HG03558 (cell line): ENCODE results near the gene UNC93B1.

Source experiments
- ATAC-seq: cut with Tn5 transposase; IDR thresholded peaks from one replicate; pipeline ENCODE4 v1.9.1; 2021; ENCODE audit warnings: moderate number of reproducible peaks; ENCODE audit not compliant: unreplicated experiment; ENCODE audit errors: extremely low read depth

The UNC93B1 gene

DNA sequence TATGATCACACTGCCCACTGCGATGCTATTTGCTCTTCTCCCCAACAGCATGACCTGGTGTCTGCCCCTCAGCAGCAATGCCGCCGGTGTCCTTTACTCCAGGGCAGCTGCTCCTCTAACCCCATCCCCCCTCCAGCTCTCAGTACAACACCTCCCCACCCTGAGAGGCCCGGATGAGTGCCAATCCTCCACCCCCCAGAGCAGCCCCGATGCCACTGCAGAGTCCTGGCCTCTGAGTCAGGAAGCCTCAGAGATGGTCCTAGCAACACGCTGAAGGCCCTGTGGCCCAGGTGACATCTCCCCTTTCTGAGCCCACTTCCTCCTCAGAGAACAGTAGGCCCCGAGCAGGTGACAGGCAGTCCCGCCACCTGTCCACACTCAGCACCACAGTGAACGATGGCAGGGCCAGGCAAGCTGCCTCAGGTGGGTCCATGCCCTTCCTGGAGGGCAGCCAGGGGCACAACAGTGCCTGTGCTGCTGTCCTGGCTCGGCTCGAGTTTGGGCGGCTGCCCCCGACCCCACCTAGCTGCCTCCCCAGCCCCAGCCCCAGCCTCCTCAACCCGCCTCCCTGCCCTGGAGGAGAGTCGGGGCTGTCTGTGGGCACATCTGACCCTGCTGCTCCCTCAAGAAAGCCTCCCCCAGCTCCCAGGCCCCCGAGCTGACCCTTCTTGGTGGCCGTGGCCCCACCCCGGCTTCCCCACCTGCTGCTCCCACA lies 22.7 kb upstream of the UNC93B1 start:
- no peak for ATAC-seq

DNA sequence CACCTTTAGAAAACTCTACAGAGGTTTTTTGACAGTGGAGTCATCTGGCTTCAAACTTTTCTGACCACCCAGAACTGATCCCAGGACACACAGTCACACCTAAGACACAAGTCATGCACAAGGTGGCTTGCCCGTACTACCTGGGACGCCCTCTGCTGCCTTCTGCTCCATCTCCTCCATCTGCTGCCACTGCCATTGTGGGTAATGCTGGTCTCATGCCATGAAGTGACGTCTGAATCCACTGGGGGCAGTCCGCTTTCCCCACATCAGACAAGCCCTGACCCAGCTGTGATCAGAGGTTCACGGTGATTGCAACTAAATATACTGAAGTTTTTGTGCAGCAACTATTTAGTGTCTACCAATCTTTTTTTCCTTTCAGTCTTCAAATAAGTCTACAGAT lies 21.1 kb upstream of the UNC93B1 start:
- ATAC-seq: no peak

DNA sequence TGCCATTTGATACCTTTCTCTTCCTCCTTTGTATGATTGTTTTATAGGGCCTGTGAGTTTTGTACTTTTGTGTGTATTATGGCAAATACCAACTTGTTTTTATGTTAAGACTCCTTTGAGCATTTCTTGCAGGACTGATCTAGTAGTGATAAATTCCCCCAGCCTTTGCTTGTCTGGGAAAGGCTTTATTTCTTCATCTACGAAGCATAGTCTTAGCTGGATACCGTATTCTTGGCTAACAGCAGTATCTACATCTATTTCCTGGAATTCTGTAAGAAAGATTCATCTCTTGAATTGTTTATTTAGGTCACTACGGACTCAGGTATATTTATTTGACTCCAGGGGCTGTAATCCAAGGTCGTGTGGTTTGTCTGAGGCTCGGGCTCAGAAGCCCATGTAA lies 20.6 kb upstream of the UNC93B1 start:
- no peak for ATAC-seq

DNA sequence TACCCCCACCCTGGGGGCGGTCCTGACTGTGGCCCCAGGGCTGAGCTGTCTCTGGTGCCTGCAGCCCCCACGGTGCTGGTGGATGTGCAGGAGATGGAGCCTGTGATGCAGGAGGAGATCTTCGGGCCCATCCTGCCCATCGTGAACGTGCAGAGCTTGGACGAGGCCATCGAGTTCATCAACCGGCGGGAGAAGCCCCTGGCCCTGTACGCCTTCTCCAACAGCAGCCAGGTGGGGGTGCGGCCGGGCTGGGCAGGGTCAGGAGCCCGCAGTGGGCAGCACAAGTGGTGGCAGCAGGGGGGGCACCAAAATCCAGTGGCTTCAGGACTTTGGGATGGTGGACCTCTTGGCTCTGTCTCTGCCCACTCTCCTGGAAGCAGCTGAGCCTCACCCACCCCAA lies 18.6 kb upstream of the UNC93B1 start:
- no peak for ATAC-seq

DNA sequence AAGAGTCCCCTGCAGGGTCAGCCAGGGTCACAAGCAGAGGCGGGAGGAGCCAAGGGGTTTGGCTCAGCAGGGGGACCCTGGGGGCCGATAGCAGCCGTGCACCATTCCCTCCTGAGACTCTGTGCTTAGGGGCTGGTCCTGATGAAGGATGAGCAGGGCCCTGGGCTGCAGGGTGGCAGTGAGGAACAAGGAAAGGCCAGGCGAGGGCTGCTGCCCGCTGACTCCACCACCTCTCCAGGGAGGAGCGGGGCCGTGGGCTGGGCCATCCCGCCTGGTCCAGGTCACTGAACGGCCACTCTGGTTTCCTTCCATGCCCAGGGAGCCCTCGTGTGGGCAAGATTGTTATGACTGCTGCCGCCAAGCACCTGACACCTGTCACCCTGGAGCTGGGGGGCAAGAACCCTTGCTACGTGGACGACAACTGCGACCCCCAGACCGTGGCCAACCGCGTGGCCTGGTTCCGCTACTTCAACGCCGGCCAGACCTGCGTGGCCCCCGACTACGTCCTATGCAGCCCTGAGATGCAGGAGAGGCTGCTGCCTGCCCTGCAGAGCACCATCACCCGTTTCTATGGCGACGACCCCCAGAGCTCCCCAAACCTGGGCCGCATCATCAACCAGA lies 17.4 kb upstream of the UNC93B1 start:
- no peak for ATAC-seq

DNA sequence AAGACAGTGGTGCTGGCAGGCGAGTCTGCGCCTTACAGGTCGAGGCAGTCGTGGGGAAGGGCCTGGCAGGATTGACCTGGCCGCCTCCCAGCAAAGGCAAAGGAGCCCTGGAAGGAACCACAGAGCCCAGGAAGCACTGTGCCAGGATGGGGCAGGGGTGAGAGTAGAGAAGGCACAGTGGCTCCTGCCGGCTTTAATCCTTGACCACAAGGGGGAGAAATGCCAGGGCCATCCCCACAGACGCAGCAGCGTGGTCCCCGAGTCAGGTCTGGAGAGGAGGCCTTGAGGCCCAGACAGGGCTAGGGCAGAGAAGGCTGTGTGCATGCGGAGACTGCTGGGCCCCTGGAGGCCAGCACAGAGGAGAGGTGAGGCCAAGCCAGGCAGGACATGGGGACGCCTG lies 16.7 kb upstream of the UNC93B1 start:
- no peak for ATAC-seq

DNA sequence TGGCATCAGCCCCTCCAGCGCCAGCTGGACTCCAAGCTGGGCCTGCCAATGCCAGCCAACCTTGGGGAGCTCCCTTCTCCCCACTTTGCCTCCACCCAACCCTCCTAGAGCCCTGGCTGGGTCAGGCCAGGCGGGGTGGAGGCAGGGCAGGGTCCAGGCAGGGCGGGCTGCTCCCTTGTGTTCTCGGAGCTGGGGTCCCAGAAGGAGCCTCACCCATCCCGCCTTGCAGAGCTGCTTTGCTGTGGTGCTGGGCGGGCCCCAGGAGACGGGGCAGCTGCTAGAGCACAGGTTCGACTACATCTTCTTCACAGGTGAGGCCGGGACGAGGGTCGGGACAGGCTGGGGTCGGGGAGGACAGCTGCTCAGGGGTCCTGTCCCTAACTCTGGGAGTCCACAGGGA lies 15.6 kb upstream of the UNC93B1 start:
- ATAC-seq: no peak

DNA sequence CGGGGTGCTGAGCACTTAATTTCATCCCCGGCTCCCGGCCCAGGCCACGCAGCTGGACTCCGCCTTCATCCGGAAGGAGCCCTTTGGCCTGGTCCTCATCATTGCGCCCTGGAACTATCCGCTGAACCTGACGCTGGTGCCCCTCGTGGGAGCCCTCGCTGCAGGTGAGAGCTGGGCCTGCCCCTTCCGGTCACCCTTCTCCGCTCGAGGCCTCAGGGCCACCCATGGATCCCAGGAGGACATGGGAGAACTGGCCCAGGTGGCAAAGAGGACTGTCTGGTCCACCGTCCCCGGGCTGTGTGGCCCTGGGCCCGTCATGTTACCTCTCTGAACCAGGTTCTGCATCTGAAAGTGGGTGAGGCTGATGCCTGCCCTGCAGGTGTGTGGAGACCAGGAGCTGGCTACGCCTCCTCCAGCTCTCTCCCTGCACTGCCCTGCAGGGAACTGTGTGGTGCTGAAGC lies 14.9 kb upstream of the UNC93B1 start:
- no peak for ATAC-seq

DNA sequence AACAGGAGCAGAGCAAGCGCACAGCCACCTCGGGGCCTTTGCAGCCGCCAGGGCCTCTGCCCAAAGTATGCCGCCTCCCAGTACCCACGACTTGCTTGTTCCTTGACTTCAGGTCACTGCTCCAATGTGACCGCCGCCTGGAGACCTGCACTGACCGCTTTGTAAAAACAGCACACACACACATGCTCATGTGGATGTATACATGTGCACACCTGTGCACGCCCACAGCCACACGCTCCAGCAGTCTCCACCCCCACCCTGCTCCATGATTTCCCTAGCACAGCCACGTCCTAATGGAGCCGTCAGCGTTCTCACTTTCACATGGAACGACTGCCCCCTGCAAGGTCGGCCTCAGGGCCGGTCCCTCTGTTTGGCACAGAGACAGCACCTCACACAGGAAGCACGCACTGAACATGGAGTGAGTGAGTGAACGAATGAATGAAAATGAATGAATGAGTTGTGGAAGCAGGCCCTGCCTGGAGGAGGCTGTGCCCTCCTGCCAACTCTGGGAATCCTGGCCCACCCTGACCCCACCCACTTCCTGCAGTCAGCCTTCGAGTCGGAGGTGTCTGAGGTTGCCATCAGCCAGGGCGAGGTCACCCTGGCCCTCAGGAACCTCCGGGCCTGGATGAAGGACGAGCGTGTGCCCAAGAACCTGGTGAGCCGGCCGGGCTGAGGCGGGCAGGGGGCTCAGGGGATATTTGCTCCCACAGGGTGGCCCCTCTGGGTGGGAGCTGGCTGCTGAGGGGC lies 14.3 kb upstream of the UNC93B1 start:
- ATAC-seq: no peak

DNA sequence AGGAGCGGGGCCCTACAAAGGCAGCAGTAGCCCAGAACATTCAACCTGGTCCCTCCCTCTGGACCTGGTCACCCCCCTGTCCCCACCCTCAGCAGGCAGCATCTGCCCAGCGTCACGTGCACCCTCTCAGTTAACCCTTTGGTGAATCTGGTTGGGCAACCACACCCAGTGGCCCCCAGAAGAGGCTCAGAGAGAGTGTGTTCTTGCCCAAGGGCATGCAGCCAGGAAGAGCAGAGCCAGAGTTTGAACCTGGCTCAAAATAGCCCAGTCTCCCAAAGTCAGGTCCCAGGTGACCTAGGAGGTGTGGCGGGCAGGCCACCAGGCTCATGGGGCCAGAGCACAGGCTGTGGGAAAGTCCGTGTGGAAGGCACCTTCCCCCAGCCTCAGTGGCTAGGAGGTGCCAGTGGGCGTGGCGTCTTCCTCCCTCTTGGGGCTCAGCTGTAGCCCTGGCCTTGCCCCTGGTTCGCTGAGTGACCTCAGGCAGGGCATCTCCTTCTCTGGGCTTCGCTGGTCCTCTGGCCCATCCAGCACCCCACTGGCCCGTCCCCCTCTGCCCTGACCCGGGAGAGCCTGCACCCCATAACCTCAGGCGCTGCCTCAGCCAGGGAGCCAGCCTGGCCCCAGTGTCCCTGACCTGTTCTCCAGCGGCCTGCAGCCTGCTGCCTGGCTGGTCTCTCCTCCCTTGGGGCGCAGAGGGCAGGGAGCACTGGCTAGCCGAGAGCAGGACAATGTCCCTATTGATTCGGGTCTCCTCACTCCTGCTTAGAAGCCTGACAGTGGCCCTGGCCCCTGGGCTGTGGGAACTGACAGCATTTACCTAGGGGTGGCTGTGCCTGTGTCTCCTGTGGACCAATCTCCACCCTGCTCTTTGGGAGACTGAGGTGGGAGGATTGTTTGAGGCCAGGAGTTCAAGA lies 13.3 kb upstream of the UNC93B1 start:
- no peak for ATAC-seq

DNA sequence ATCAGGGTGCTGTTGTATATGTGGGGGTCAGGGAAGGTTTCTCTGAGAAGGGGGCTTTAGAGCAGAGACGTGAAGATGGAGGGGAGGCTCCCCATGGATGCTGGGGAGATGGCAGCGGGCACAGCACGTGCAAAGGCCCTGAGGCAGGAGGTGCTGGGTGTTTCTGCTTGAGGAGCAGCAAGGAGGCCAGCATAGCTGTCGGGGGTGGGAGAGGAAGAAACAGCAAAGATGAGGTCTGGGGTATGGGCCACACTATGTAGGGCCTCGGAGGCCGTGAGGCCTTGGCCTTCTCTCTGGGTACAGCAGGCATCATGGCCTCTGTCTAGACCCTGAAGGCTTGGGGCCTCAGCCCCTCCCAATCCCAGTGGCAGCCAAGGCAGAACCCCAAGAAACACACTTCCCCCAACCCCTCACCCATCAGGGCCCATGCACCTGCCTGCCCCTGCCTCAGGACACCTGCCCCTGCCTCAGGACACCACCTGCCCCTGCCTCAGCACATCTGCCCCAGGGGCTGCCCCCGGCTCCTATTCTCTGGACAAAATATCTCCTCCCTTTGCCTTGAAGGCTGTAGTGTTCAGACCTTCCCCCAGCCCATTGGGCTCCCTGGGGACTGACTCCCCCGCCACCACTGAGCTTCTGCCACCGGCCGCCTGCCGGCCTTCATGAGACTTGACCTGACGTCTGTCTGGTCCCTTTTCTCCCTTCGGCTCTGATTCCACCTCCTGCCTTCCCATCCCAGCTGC lies 12.4 kb upstream of the UNC93B1 start:
- ATAC-seq: no peak

DNA sequence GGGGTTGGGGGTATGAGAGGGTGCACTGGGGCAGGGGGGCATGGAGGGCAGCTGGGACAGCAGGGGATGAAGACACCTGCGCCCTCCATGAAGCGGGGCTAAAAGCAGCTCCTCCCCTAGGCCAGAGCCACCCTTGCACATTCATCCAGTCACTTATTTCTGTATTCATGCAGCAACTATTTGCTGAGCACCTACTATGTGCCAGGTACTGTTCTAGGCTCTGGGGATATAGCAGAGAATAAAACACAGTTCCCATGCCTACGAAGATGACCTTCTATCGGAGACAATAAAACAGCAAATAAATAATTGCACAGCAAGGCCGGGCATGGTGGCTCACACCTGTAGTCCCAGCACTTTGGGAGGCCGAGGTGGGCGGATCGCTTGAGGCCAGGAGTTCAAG lies 11.6 kb upstream of the UNC93B1 start:
- no peak for ATAC-seq

DNA sequence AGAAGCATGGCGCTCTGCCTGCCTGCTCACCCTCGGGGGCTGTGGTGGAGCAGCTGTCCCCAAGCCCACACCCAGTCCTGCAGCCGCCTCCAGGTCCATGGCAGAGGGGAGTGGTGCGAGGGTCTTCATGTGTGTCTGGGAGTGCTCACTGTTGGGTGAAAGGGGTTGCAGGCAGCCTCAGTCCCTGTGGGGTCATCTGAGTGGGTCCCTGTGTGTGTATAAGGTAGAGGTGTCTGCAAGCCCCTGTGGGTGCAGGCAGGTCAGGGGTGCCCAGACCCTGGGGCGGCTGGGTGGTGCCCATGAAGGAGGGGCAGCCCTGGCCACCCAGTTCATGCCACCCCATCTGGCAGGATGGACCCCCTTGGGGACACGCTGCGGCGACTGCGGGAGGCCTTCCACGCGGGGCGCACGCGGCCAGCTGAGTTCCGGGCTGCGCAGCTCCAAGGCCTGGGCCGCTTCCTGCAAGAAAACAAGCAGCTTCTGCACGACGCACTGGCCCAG lies 11.1 kb upstream of the UNC93B1 start:
- ATAC-seq: no peak

DNA sequence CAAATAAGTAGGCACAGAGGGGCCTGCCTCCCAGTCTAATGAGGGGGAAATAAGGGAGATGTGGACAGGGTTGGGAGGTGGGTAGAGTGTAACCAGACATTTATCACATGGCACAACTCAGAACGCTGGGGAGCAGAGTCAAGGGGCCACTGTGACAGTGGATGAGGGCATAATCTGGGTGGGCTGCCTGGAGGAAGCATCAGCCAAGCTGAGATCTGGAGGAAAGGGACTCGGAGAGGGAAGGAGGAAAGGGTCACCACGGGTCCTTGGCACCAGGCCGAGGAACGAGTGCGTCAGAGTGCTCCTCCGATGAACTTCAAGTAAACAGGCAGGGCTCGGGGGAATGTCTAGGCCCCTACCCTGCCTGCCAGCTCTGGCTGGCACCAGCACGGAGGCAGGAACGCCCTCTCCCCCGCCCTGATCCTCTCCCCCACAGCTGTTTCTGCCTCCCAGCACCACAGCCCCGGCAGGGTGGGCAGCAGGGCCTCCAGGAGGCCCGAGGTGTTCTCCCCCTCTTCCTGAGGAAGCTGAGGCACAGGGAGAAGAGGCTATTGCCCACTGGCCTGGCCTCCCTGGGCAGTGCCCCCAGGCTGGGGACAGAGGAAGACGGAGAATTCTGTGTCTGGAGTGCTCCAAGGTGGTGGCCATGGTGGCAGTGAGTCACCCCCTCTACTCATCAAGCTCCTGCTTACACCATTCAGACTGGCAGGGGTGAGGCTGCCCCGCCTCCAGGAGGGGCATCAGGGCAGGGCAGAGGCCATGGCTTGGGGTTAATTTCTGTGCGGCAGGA lies 10.5 kb upstream of the UNC93B1 start:
- ATAC-seq: no peak

DNA sequence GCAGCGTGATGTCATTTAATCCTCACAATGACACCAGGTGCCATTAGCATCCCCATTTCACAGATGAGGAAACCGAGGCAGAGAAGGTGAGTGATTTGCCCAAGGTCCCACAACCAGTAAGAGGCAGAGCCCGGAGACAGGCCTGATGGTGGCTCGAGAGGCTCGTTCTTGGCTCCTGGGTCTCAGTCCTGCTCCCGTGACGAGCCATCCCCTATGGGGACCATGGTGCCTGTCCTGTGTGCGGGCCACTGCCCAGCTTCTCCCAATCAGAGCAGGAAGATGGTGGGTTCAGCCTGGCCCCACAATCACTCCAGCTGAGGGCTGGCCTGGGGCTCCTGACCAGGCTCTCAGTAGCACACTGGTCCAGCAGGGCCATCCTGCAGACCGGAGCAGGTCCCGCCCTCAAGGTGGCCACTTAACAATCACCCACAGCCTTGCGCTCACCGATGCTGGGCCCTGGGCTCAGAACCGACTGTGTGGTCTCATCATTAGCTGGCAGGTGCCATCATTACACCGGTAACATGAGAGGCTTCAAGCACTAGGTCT lies 9.8 kb upstream of the UNC93B1 start:
- ATAC-seq: no peak

DNA sequence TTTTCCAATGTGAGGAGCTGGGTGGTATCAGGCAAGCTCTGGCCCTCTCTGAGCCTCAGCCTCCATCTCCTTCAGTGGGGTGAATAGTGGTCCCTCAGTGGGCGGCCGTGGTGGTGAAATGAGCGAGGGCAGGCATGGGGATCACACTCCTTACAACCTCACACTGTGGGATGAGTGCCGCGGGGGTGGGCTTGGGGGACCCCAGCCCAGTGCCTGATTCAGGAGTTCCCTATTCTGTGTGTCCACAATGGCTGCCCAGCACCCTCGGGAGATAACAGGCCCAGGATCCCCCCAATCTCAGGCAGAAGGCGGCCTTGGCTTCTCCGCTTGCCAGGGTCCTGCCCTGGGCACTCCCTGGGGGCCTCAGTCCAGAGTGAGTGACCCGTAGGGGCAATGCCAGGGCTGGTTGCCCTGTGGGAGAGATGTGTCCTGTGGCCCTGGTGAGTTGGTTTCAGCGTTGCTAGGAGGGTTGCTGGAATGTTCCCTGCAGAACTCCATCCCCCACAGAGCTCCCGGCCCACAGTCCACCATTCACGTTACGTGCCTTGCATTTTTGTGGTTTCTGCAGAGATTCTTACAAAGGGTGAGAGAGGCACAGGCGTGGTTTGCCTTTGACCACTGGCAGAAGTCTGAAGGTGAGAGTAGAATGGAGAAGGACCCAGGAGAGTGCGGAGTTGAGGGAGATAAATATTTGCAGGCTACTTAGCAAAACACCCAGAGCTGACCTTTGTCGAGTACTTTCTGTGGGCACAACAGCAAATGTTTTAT lies 9.1 kb upstream of the UNC93B1 start:
- no peak for ATAC-seq

DNA sequence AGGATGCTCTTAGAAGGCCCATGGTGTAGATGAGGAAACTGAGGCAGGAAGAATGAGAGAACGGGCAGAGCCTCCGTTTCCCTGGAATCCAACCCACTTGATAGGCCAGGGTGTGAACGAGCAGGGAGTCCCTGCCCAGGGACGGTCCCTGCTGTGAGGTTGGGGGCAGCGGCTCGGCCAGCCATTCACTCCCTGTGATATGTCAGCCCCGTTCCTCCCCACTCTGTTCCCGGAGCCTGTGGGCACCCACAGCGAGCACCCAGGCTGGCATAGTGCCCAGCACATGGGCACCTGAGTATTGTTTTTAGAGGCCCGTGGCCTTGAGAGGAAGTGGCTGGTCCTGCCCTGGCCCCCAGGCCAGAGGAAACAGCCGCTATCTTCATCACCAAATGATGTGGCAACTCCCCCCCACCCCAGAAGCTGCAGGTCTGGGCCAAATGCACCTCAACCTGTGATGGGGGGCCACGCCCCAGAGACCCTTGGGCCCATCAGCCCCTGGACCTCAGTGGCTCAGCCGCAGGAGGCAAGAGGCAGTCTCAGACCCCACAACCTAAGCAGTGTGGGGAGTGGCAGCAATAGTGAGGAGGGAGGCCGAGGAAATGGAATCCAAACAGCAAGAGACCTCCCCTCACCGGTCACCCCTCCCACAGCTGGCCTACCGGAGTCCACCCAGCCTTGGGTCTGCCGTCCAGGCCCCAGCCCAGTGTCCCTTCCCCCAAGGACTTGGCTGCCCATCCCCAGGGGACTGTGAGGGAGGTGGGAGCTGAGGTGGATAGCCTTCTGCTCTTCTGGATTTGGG lies 8.3 kb upstream of the UNC93B1 start:
- ATAC-seq: no peak
